Measurements from ENCODE around the gene ZSCAN21. TPM values are rescaled to one million over a fixed set of nuclear protein-coding genes. Genes with fewer than 3 reads are reported as not detected.

The ZSCAN21 gene
- total RNA-seq, 1 experiment from 2014 or later = 24.3 TPM

GRCh38 chr7:100088621-100089457, 39.3 kb downstream of the ZSCAN21 start, which contains the start of gene COPS6:
Gene COPS6, plus strand, starts transcription at chr7:100088969. Its CDS starts 22 bp downstream, at chr7:100088991.
- no peak for TF ChIP-seq CTCF (conservative IDR thresholded peaks at IDR 0.05)
- H3K27me3 Mint-ChIP-seq (ENCODE audit: low read depth) = peaks cover 5% of the 10 kb centered on the region
- H3K27ac ChIP-seq (ENCODE audit: insufficient read length, low read depth, low read length) = peak within 1 kb of the TSS; percentile 15
- peak within 1 kb of the TSS; percentile 93 for H3K9ac ChIP-seq (ENCODE audit: extremely low read depth, insufficient read length, low read length)
- H2BK15ac ChIP-seq (ENCODE audit: low read depth, low read length) = no peak within 1 kb of the TSS
- H2BK20ac ChIP-seq (ENCODE audit: low read depth, low read length, poor library complexity, severe bottlenecking) = no peak within 1 kb of the TSS
- H4K91ac ChIP-seq (ENCODE audit: insufficient read length, low read depth, low read length) = no peak within 1 kb of the TSS
- H3K4me2 ChIP-seq (ENCODE audit: insufficient read depth, insufficient read length, low read length) = peak within 1 kb of the TSS; percentile 90
- H3K9me3 ChIP-seq (ENCODE audit: control insufficient read depth, low read depth, low read length) = no peaks in the 10 kb centered on the region
- no peak within 1 kb of the TSS for H2AFZ ChIP-seq (ENCODE audit: low read length)
- H4K20me1 ChIP-seq (ENCODE audit: control insufficient read depth, insufficient read depth, insufficient read length) = no peaks in the 10 kb centered on the region
- no peak within 1 kb of the TSS for H3K56ac ChIP-seq (ENCODE audit: insufficient read length, low read depth, low read length)
- peak within 1 kb of the TSS; percentile 96 to 97 for H3K4me3 Mint-ChIP-seq
- peaks cover 9 to 10% of the 10 kb centered on the region in 2 experiments for H3K4me1 Mint-ChIP-seq
- peaks cover 39 to 42% (median 41%) of the 10 kb centered on the region in 3 experiments for H3K36me3 Mint-ChIP-seq (ENCODE audit: insufficient read depth in 1 of 3, low read depth in 3 of 3)
- H3T11ph ChIP-seq (ENCODE audit: low read length) = no peak within 1 kb of the TSS
- no peak within 1 kb of the TSS for H2BK5ac ChIP-seq (ENCODE audit: insufficient read length, low read length)
- peak within 1 kb of the TSS; percentile 93 to 98 (median 97) for H3K27ac Mint-ChIP-seq
- H2AK5ac ChIP-seq (ENCODE audit: insufficient read length, low read length) = no peak within 1 kb of the TSS
- peaks cover 4% of the 10 kb centered on the region for H3K23me2 ChIP-seq (ENCODE audit: insufficient read length, low read depth, low read length, poor library complexity, severe bottlenecking)
- no peak within 1 kb of the TSS for H2BK120ac ChIP-seq (ENCODE audit: low read depth, low read length, poor library complexity, severe bottlenecking)
- H3K4me1 ChIP-seq (ENCODE audit: insufficient read depth, low read length) = no peaks in the 10 kb centered on the region
- WGBS (ENCODE audit: extremely low coverage, insufficient read length, low lambda C conversion rate) = no CpG with 5 or more reads among the region's 68 CpGs
- peak within 1 kb of the TSS; percentile 19 for H4K8ac ChIP-seq (replicated peaks; ENCODE audit: insufficient read length, low read depth, low read length)
- no peak within 1 kb of the TSS for H4K5ac ChIP-seq (ENCODE audit: insufficient read length, low read depth, low read length)
- no peak within 1 kb of the TSS for H3K4ac ChIP-seq (ENCODE audit: low read depth, low read length)
- H3K79me1 ChIP-seq (ENCODE audit: insufficient read depth, low read depth, low read length, poor library complexity, severe bottlenecking) = no peaks in the 10 kb centered on the region
- no peak within 1 kb of the TSS for H3K23ac ChIP-seq (ENCODE audit: insufficient read length, low read depth, low read length)
- peak; percentile 78 for DNase-seq
- H2BK12ac ChIP-seq (ENCODE audit: insufficient read length, low read depth, low read length) = no peak within 1 kb of the TSS
- peak within 1 kb of the TSS; percentile 96 for H3K14ac ChIP-seq (ENCODE audit: insufficient read depth, low read length)
- peak within 1 kb of the TSS; percentile 90 for H3K18ac ChIP-seq (ENCODE audit: insufficient read length, low read depth, low read length)
- no peaks in the 10 kb centered on the region; a peak in 1 of 5 replicates for H3K9me3 Mint-ChIP-seq
- no peaks in the 10 kb centered on the region for H3K79me2 ChIP-seq (ENCODE audit: insufficient read depth, low read length)
- H3K27me3 ChIP-seq (ENCODE audit: insufficient read depth, low read length) = no peaks in the 10 kb centered on the region
